A549 (cell line): ENCODE data around the gene OLIG1.

Experiments
- CTCF ChIP-seq: fragments of >200 bp; sonication (Bioruptor Twin); formaldehyde crosslinking; IDR thresholded peaks from 3 replicates; pipeline ENCODE4 v1.5.1; 2016
- EP300 ChIP-seq, 2 experiments: fragments of >200 bp; sonication (Bioruptor Twin); formaldehyde crosslinking; IDR thresholded peaks; 2 replicates in 1 of 2; 3 replicates in 1 of 2; pipeline ENCODE4 v1.6.1; 2016 to 2017
- KDM1A ChIP-seq: fragments of 200-600 bp; sonication (generic); IDR thresholded peaks from 2 replicates; pipeline ENCODE4 v1.6.1; 2016; ENCODE audit warnings: low read depth, mild to moderate bottlenecking
- MAX ChIP-seq: IDR thresholded peaks from 2 replicates; pipeline ENCODE4 v1.6.1; 2012
- MAZ ChIP-seq: fragments of 150-350 bp; IDR thresholded peaks from 2 replicates; pipeline ENCODE4 v1.6.1; 2014; ENCODE audit warnings: antibody characterized with exemption, low read depth, low read length, borderline replicate concordance

GRCh38 chr21:33105088-33105487 lies 35.1 kb downstream of the OLIG1 start:
- TF ChIP-seq CTCF (no peak), EP300 (IDR thresholded peaks at IDR 0.05) (no peak), KDM1A (no peak), MAZ (no peak), MAX (no peak)
